Stimulated activated naive B cell treated with anti-CD40 and anti-IgM and Interleukin-4, amounts not matched to agents 10 μg/mL and 1 μg/mL and 100 μg/mL, for 72 hours (primary cell): Measurements from ENCODE around the gene TEX29.
A peak's percentile ranks its signal among the peaks of the same experiment; 100 is the strongest.

Experiments used
- ATAC-seq, 2 donors: fragments of 150-1000 bp; cut with Tn5 transposase; replicated peaks; 2 replicates each; pipeline ENCODE4 v1.10.0; 2021; ENCODE audit warnings: moderate library complexity in 1 of 2
- DNase-seq: peaks from one replicate; pipeline ENCODE4 v3.0.0; 2021
- H3K27ac Mint-ChIP-seq: one replicate; pipeline ENCODE4 v1.8.0; 2022; ENCODE audit warnings: mild to moderate bottlenecking, mixed read lengths
- H3K27me3 Mint-ChIP-seq, 2 donors: one replicate each; pipeline ENCODE4 v1.8.0; 2022; ENCODE audit warnings: mixed read lengths in 2 of 2
- H3K36me3 Mint-ChIP-seq, 2 donors: one replicate each; pipeline ENCODE4 v1.8.0; 2022; ENCODE audit warnings: mixed read lengths in 2 of 2, mild to moderate bottlenecking in 1 of 2
- H3K4me1 Mint-ChIP-seq, 2 donors: one replicate each; pipeline ENCODE4 v1.8.0; 2022; ENCODE audit warnings: mixed read lengths in 2 of 2, mild to moderate bottlenecking in 1 of 2
- H3K4me3 Mint-ChIP-seq, 2 donors: one replicate each; pipeline ENCODE4 v1.8.0; 2022; ENCODE audit warnings: mild to moderate bottlenecking in 2 of 2, mixed read lengths in 2 of 2, moderate library complexity in 1 of 2
- H3K9me3 Mint-ChIP-seq, 2 donors: one replicate each; pipeline ENCODE4 v1.8.0; 2022; ENCODE audit warnings: mixed read lengths in 2 of 2, mild to moderate bottlenecking in 1 of 2

TEX29 gene

DNA sequence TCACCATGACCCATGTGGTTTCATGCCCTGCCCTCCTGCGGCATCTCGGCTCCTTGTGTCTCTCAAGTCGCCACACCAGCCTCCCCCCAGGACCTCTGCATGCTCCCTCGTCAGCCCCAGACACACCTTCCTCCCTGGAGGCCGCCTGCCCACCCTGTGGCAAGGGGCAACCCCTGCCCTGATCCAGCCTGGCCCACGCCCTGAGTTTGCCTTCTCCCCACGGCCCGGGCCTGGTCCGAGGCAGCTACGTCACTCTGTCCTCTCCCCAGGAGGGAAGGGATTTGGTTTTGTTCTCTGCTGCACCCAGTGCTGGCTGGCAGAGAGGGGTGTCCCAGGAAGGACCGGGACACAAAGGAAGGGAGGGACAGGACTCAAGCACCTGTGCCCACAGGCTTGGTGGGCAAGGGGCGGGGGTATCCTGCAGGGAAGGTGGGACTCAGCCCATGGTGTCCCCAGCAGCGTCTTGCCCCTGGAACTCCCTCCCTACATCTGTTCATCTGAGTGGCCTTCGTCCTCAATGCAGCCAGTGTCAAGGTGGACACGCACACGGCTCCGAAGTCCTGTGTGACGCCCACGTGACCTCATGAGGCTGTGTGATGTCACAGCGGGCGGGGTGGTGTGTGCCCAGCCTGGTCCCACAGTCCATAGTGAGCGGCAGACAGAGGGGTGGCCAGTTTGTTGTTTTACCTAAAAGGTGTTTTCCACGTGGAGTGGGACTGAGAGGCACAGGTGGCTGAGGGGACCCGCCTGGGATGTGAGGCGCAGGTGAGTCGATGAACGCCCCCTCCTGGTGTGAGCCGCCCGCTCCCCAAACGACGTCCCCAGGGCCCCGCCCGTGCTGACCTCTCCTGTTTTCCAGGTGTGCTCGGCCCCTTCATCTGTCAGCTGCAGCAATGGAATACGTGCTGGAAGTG is at the start of gene TEX29:
TEX29 (plus strand) TSS at position 645 of the 914 bp plus-strand sequence; CDS start at position 894, 249 bp downstream.
- no peak for DNase-seq
- peaks cover 0 to 1% of the 10 kb centered on the region in 2 donors for H3K9me3 Mint-ChIP-seq
- H3K4me3 Mint-ChIP-seq = no peak within 1 kb of the TSS
- H3K27me3 Mint-ChIP-seq = no peaks in the 10 kb centered on the region
- H3K27ac Mint-ChIP-seq = no peak within 1 kb of the TSS
- no peaks in the 10 kb centered on the region for H3K4me1 Mint-ChIP-seq
- peaks cover 27 to 49% of the 10 kb centered on the region in 2 donors for H3K36me3 Mint-ChIP-seq
- no peak for ATAC-seq

- no peak for DNase-seq
- H3K27ac Mint-ChIP-seq = peak overlapping the region; percentile 75
- no peaks in the 10 kb centered on the region for H3K27me3 Mint-ChIP-seq
- ATAC-seq = no peak
- H3K4me3 Mint-ChIP-seq = no peak overlapping the region
- H3K9me3 Mint-ChIP-seq = no peaks in the 10 kb centered on the region
- peaks cover 20 to 23% of the 10 kb centered on the region in 2 donors for H3K4me1 Mint-ChIP-seq
- peaks cover 47 to 72% of the 10 kb centered on the region in 2 donors for H3K36me3 Mint-ChIP-seq
These were observed 49.4 kb upstream of the TEX29 start for GRCh38 chr13:111270765-111271698.

GRCh38 chr13:111272117-111272516 is 48.3 kb upstream of the TEX29 start:
- no peaks in the 10 kb centered on the region for H3K27me3 Mint-ChIP-seq
- no peak overlapping the region for H3K4me3 Mint-ChIP-seq
- ATAC-seq (no peak), DNase-seq (no peak)
- peaks cover 40 to 61% of the 10 kb centered on the region in 2 donors for H3K36me3 Mint-ChIP-seq
- peaks cover 16 to 28% of the 10 kb centered on the region in 2 donors for H3K4me1 Mint-ChIP-seq
- H3K27ac Mint-ChIP-seq = no peak overlapping the region
- no peaks in the 10 kb centered on the region for H3K9me3 Mint-ChIP-seq

- no peaks in the 10 kb centered on the region for H3K27me3 Mint-ChIP-seq
- H3K9me3 Mint-ChIP-seq = no peaks in the 10 kb centered on the region
- DNase-seq (no peak), ATAC-seq (peak in 1 of 2 donors; percentile 7)
- H3K36me3 Mint-ChIP-seq = peaks cover 45 to 59% of the 10 kb centered on the region in 2 donors
- H3K4me1 Mint-ChIP-seq = peaks cover 18 to 26% of the 10 kb centered on the region in 2 donors
- H3K27ac Mint-ChIP-seq = peak overlapping the region; percentile 85
- peak overlapping the region in 1 of 2 donors; percentile 15 for H3K4me3 Mint-ChIP-seq
These were observed 45.1 kb upstream of the TEX29 start for GRCh38 chr13:111275382-111275781.

- peaks cover 17 to 24% of the 10 kb centered on the region in 2 donors for H3K4me1 Mint-ChIP-seq
- peaks cover 42 to 58% of the 10 kb centered on the region in 2 donors for H3K36me3 Mint-ChIP-seq
- peak; percentile 74 to 82 for ATAC-seq
- H3K27me3 Mint-ChIP-seq = no peaks in the 10 kb centered on the region
- H3K27ac Mint-ChIP-seq = peak overlapping the region; percentile 85
- peak overlapping the region in 1 of 2 donors; percentile 39 for H3K4me3 Mint-ChIP-seq
- DNase-seq = no peak
- no peaks in the 10 kb centered on the region for H3K9me3 Mint-ChIP-seq
These were observed 44.3 kb upstream of the TEX29 start for GRCh38 chr13:111275995-111276618.

- Mint-ChIP-seq H3K9me3 (no peaks in the 10 kb centered on the region), H3K4me1 (peaks cover 19 to 35% of the 10 kb centered on the region in 2 donors), H3K4me3 (no peak overlapping the region), H3K36me3 (peaks cover 44 to 57% of the 10 kb centered on the region in 2 donors), H3K27me3 (no peaks in the 10 kb centered on the region), H3K27ac (peak overlapping the region; percentile 75)
- no peak for ATAC-seq
- DNase-seq = no peak
These were observed 42.2 kb upstream of the TEX29 start for GRCh38 chr13:111278258-111278657.

DNA sequence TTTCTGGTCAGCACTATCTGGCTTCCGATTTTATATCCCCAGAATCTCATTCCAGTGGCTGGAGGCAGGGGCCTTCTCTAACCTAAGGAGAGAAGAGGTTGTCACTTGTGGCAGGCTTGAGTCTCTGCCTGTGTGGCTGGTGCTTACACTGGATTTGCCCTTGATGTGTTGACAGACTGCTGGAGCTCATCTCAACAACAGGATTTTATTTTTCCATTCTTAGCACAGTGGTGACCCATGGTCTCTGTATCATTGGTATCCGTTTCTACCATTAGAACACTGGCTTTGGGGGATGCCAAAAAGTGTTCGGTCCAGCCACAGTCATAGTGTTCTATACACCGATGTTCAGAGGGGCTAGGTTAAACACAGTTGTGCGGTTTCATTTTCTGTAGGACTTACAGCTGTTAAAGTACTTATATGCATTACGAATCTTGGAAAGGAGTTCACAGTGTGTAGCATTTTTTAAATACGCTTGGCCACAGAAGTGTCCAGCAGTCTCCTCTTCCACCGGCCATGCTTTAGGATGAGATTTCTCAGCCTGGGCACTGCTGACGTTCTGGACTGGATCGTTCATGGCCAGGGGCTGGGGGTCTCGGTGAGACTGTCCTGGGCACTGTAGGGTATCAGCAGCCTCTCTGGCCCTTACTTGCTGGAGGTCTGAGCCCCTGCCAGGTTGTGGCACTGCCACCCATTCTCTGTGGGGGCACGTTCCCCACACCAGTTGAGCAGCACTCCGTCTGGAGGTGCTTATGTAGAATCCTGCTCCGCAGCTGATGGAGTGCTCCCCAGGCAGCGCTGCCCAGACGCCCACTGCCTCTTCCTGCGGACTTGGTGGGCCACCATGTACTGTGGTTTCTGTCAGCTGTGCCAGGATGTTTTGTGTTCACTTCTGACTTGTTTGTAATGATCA is 41.4 kb upstream of the TEX29 start:
- H3K27me3 Mint-ChIP-seq = no peaks in the 10 kb centered on the region
- H3K27ac Mint-ChIP-seq = no peak overlapping the region
- H3K9me3 Mint-ChIP-seq = no peaks in the 10 kb centered on the region
- ATAC-seq (no peak), DNase-seq (no peak)
- peaks cover 21 to 35% of the 10 kb centered on the region in 2 donors for H3K4me1 Mint-ChIP-seq
- H3K36me3 Mint-ChIP-seq = peaks cover 49 to 57% of the 10 kb centered on the region in 2 donors
- H3K4me3 Mint-ChIP-seq = no peak overlapping the region

GRCh38 chr13:111280226-111280625 is 40.2 kb upstream of the TEX29 start:
- Mint-ChIP-seq H3K4me3 (no peak overlapping the region), H3K27me3 (no peaks in the 10 kb centered on the region), H3K27ac (no peak overlapping the region), H3K36me3 (peaks cover 53 to 58% of the 10 kb centered on the region in 2 donors), H3K4me1 (peaks cover 19 to 31% of the 10 kb centered on the region in 2 donors), H3K9me3 (no peaks in the 10 kb centered on the region)
- ATAC-seq (no peak), DNase-seq (no peak)

DNA sequence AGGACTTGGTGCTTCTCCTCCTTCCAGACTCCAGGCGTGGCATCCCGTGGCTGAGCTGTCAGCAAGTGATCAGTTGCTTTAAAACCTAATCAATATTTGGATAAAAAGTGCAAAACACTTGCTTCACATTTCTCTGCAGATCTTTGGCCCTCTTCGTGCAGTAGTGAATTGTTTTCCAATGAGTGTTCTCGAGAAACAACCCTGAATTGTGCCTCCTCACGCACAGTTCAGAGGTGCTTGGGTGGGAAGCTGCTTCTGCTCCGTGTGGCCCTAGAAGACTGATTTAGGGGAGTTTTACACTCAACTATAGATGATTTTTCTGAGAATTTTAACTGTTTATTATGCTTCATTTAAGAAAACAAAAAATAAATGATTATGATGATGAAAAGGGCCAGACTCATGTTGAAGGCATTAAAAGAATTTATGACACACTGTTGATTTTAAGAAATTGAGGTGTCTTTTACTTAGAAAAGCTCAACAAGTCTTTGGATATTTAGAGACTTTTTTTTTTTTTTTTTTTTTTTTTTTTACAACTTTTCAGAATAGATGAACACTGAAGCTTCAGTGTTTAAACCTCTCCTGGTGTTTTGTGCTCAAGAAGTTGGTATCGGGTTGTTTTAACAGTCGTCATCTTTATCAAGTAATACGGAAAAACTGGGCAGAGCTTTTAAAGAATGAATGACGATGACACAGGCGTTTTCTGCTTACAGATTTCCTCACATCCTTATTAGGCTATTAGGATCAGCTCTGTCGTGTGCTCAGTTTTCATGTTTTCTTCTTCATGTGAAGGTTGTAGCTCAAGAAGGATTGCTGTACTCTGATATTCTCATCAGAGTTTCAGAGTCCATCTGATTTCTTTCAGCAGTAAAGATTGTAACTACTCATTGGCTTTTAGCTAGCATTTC is 39.5 kb upstream of the TEX29 start:
- peak overlapping the region; percentile 85 for H3K27ac Mint-ChIP-seq
- ATAC-seq = no peak
- H3K36me3 Mint-ChIP-seq = peaks cover 50 to 56% of the 10 kb centered on the region in 2 donors

GRCh38 chr13:111281751-111282311 is 38.6 kb upstream of the TEX29 start:
- H3K4me3 Mint-ChIP-seq = peak overlapping the region in 1 of 2 donors; percentile 35
- no peaks in the 10 kb centered on the region for H3K27me3 Mint-ChIP-seq
- no peaks in the 10 kb centered on the region for H3K9me3 Mint-ChIP-seq
- no peak for DNase-seq
- H3K4me1 Mint-ChIP-seq = peaks cover 12 to 15% of the 10 kb centered on the region in 2 donors
- peaks cover 55 to 65% of the 10 kb centered on the region in 2 donors for H3K36me3 Mint-ChIP-seq
- peak; percentile 78 to 86 for ATAC-seq
- peak overlapping the region; percentile 85 for H3K27ac Mint-ChIP-seq

More for the DNA sequence above, 39.5 kb upstream of the TEX29 start:
- Mint-ChIP-seq H3K27me3 (no peaks in the 10 kb centered on the region), H3K4me1 (peaks cover 12 to 24% of the 10 kb centered on the region in 2 donors), H3K9me3 (no peaks in the 10 kb centered on the region), H3K4me3 (no peak overlapping the region)
- DNase-seq = no peak

GRCh38 chr13:111282425-111282824 is 38.0 kb upstream of the TEX29 start:
- H3K36me3 Mint-ChIP-seq = peaks cover 61 to 71% of the 10 kb centered on the region in 2 donors

GRCh38 chr13:111282997-111283396 is 37.4 kb upstream of the TEX29 start:
- Mint-ChIP-seq H3K4me1 (peaks cover 8 to 10% of the 10 kb centered on the region in 2 donors), H3K4me3 (no peak overlapping the region), H3K36me3 (peaks cover 57 to 69% of the 10 kb centered on the region in 2 donors), H3K9me3 (no peaks in the 10 kb centered on the region), H3K27me3 (no peaks in the 10 kb centered on the region), H3K27ac (no peak overlapping the region)
- ATAC-seq (no peak), DNase-seq (no peak)

More at GRCh38 chr13:111282425-111282824, 38.0 kb upstream of the TEX29 start:
- no peaks in the 10 kb centered on the region for H3K9me3 Mint-ChIP-seq
- no peak for ATAC-seq
- no peak for DNase-seq
- no peak overlapping the region for H3K27ac Mint-ChIP-seq
- no peaks in the 10 kb centered on the region for H3K27me3 Mint-ChIP-seq
- peaks cover 10 to 12% of the 10 kb centered on the region in 2 donors for H3K4me1 Mint-ChIP-seq
- no peak overlapping the region for H3K4me3 Mint-ChIP-seq
